Measurements from ENCODE around the gene C1orf94. TPM values are rescaled to one million over a fixed set of nuclear protein-coding genes. Genes with fewer than 3 reads are reported as not detected.
A peak's percentile ranks its signal among the peaks of the same experiment; 100 is the strongest.

The C1orf94 gene
- polyA plus RNA-seq, 1 of the 3 experiments (the other 2 are of a cell fraction): not detected

DNA sequence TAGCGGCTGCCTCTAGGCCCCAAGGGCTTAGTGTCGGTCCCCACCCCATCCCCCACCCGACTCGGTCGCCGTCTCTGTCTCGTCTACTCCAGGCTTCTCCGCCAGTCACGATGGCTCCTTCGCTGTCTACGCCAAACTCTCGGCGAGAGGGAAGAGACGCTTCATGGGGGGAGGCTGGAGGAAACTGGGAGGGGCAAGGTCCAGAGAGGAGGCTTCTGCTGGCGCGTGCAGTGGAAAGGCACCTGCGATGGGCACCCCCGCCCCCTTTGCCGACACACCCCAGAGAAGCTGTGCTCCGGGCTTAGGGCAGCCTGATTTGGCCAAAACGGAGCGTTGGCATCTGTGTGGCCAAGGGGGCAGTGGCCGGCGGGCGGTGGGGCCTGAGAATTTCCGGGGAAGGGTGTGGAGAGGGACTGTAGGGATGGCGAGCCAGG lies 10.5 kb upstream of the C1orf94 start:
- no peak overlapping the region for H3K4me3 ChIP-seq (ENCODE audit: low read depth in 2 of 2, low read length in 1 of 2)
- no peak overlapping the region for H2AFZ ChIP-seq (ENCODE audit: low read depth)
- H3K36me3 ChIP-seq (replicated peaks in 1 of 2; ENCODE audit: control insufficient read depth in 1 of 2, insufficient read depth in 2 of 2, low read length in 1 of 2): no peaks in the 10 kb centered on the region
- H4K20me1 ChIP-seq (ENCODE audit: insufficient read depth): no peaks in the 10 kb centered on the region
- ChIA-PET CTCF (interaction anchor here (4.2 kb wide), 1 partner anchor 533 kb away, joined by 64 read pairs; no protein-coding TSS in a partner anchor), POLR2A (interaction anchor here (0.6 kb wide), 1 partner anchor 1132 kb away, joined by 3 read pairs; no protein-coding TSS in a partner anchor)
- H3K27me3 ChIP-seq (ENCODE audit: insufficient read depth): no peaks in the 10 kb centered on the region
- H3K9me3 ChIP-seq: no peaks in the 10 kb centered on the region
- no peak overlapping the region for H3K27ac ChIP-seq (ENCODE audit: low read depth in 2 of 2, low read length in 1 of 2)
- H3K9ac ChIP-seq: no peak overlapping the region
- WGBS (ENCODE audit: low lambda C conversion rate): 23% methylated on average over 23 of the region's 27 CpGs
- no peaks in the 10 kb centered on the region for H3K9me2 ChIP-seq
- TF ChIP-seq YY1 (IDR thresholded peaks at IDR 0.05; ENCODE audit: low read depth): no peak
- no peak for TF ChIP-seq FOXM1 (IDR thresholded peaks at IDR 0.05; ENCODE audit: low read depth)
- TF ChIP-seq SIN3A (IDR thresholded peaks at IDR 0.05; ENCODE audit: borderline replicate concordance, low read depth, low read length): no peak
- TF ChIP-seq EZH2phosphoT487 (IDR thresholded peaks at IDR 0.05; ENCODE audit: borderline replicate concordance, low read depth): no peak
- no peak for TF ChIP-seq TEAD4 (IDR thresholded peaks at IDR 0.05; ENCODE audit: borderline replicate concordance, insufficient read depth)
- TF ChIP-seq RAD21 (IDR thresholded peaks at IDR 0.05; ENCODE audit: low read length): no peak
- no peak for TF ChIP-seq RFX5 (IDR thresholded peaks at IDR 0.05; ENCODE audit: low read length)
- TF ChIP-seq TCF12 (IDR thresholded peaks at IDR 0.05): no peak
- no peak for TF ChIP-seq GATA2 (CRISPR knock-in tag; IDR thresholded peaks at IDR 0.05)
- no peak for TF ChIP-seq FOSL2 (IDR thresholded peaks at IDR 0.05; ENCODE audit: borderline replicate concordance, low read depth)
- no peak for TF ChIP-seq EP300 (IDR thresholded peaks at IDR 0.05; ENCODE audit: borderline replicate concordance in 1 of 2, low read depth in 1 of 2, low read length in 1 of 2)
- no peak for TF ChIP-seq JUND (IDR thresholded peaks at IDR 0.05)
- TF ChIP-seq GABPA (IDR thresholded peaks at IDR 0.05; ENCODE audit: low read depth): no peak
- no peak for TF ChIP-seq PBX3 (IDR thresholded peaks at IDR 0.05)
- no peak for TF ChIP-seq NFIC (IDR thresholded peaks at IDR 0.05; ENCODE audit: borderline replicate concordance)
- TF ChIP-seq RXRA (IDR thresholded peaks at IDR 0.05; ENCODE audit: borderline replicate concordance, low read depth): no peak
- no peaks in the 10 kb centered on the region for H3K79me2 ChIP-seq (ENCODE audit: insufficient read depth)
- H3K4me2 ChIP-seq: no peak overlapping the region
- DNase-seq: peak; percentile 40
- H3K4me1 ChIP-seq (ENCODE audit: control insufficient read depth in 1 of 2, insufficient read depth in 2 of 2, low read depth in 1 of 2, low read length in 1 of 2): peaks cover 0 to 15% of the 10 kb centered on the region in 2 experiments; a peak in 1 of 4 replicates
- H3F3A ChIP-seq (replicated peaks; ENCODE audit: insufficient read depth): no peaks in the 10 kb centered on the region

GRCh38 chr1:34166625-34167361 lies 9.9 kb upstream of the C1orf94 start:
- peaks cover 0 to 15% of the 10 kb centered on the region in 2 experiments; a peak in 1 of 4 replicates for H3K4me1 ChIP-seq (ENCODE audit: control insufficient read depth in 1 of 2, insufficient read depth in 2 of 2, low read depth in 1 of 2, low read length in 1 of 2)
- no peaks in the 10 kb centered on the region for H3K27me3 ChIP-seq (ENCODE audit: insufficient read depth)
- H4K20me1 ChIP-seq (ENCODE audit: insufficient read depth): no peaks in the 10 kb centered on the region
- no peak for TF ChIP-seq MAX (IDR thresholded peaks at IDR 0.05; ENCODE audit: low read depth)
- TF ChIP-seq TCF12 (IDR thresholded peaks at IDR 0.05): no peak
- no peak for TF ChIP-seq EP300 (IDR thresholded peaks at IDR 0.05; ENCODE audit: borderline replicate concordance in 1 of 2, low read depth in 1 of 2, low read length in 1 of 2)
- no peaks in the 10 kb centered on the region for H3F3A ChIP-seq (replicated peaks; ENCODE audit: insufficient read depth)
- POLR2A ChIA-PET: interaction anchor here (0.6 kb wide), 1 partner anchor 1132 kb away, joined by 3 read pairs; no protein-coding TSS in a partner anchor
- no peak overlapping the region for H3K27ac ChIP-seq (ENCODE audit: low read depth in 2 of 2, low read length in 1 of 2)
- H3K4me2 ChIP-seq: no peak overlapping the region
- H3K9me2 ChIP-seq: no peaks in the 10 kb centered on the region
- CTCF ChIA-PET: interaction anchor here (0.8 to 4.2 kb wide), 4 partner anchors 12 to 534 kb away, joined by 3 to 64 read pairs (median 4); no protein-coding TSS in a partner anchor
- WGBS (ENCODE audit: low lambda C conversion rate): 60% methylated on average over 23 of the region's 24 CpGs
- H3K9ac ChIP-seq: no peak overlapping the region
- peak; percentile 22 for DNase-seq
- H2AFZ ChIP-seq (ENCODE audit: low read depth): no peak overlapping the region
- no peak overlapping the region for H3K4me3 ChIP-seq (ENCODE audit: low read depth in 2 of 2, low read length in 1 of 2)
- H3K79me2 ChIP-seq (ENCODE audit: insufficient read depth): no peaks in the 10 kb centered on the region
- H3K9me3 ChIP-seq: no peaks in the 10 kb centered on the region
- no peaks in the 10 kb centered on the region for H3K36me3 ChIP-seq (replicated peaks in 1 of 2; ENCODE audit: control insufficient read depth in 1 of 2, insufficient read depth in 2 of 2, low read length in 1 of 2)
